CD14-positive monocyte (primary cell): Measurements from ENCODE around the gene COMP. TPM values are rescaled to one million over a fixed set of nuclear protein-coding genes. Genes with fewer than 3 reads are reported as not detected.

ENCODE experiments used
- DNase-seq, 3 donors: peaks; one replicate each; pipeline ENCODE4 v3.0.0-alpha.2; 2011 to 2022
- H2AFZ ChIP-seq: 2 replicates; pipeline ENCODE4 v1.6.0; 2012; ENCODE audit warnings: mild to moderate bottlenecking, low read depth, low read length, inconsistent platforms; ENCODE audit not compliant: insufficient read depth, poor library complexity, severe bottlenecking
- H3K27ac ChIP-seq, 2 donors: 1 replicate in 1 of 2; 2 replicates in 1 of 2; pipeline ENCODE4 v1.5.1; 2012 to 2013; ENCODE audit warnings: low read length in 2 of 2, control low read depth in 1 of 2, inconsistent platforms in 1 of 2, low read depth in 1 of 2, mild to moderate bottlenecking in 1 of 2
- H3K27me3 ChIP-seq, 2 donors: one replicate each; pipeline versions ENCODE4 v1.6.0 to v1.6.1; 2011 to 2013; ENCODE audit warnings: low read length in 2 of 2; ENCODE audit not compliant: control insufficient read depth in 2 of 2, insufficient read depth in 2 of 2
- H3K36me3 ChIP-seq, 2 donors: replicated peaks in 1 of 2; 1 replicate in 1 of 2; 2 replicates in 1 of 2; pipeline versions ENCODE4 v1.5.1 to v1.6.1; 2012 to 2013; ENCODE audit warnings: low read length in 2 of 2, control low read depth in 1 of 2, inconsistent platforms in 1 of 2, mild to moderate bottlenecking in 1 of 2; ENCODE audit not compliant: insufficient read depth in 2 of 2, control insufficient read depth in 1 of 2
- H3K4me1 ChIP-seq, 2 donors: 1 replicate in 1 of 2; 2 replicates in 1 of 2; pipeline versions ENCODE4 v1.5.1 to v1.6.1; 2012 to 2013; ENCODE audit warnings: low read length in 2 of 2, control low read depth in 1 of 2, inconsistent platforms in 1 of 2, mild to moderate bottlenecking in 1 of 2, moderate library complexity in 1 of 2; ENCODE audit not compliant: insufficient read depth in 2 of 2, control insufficient read depth in 1 of 2
- H3K4me2 ChIP-seq: replicated peaks from 2 replicates; pipeline ENCODE3; 2012; ENCODE audit warnings: low read length, moderate library complexity, mild to moderate bottlenecking; ENCODE audit not compliant: poor library complexity, severe bottlenecking; ENCODE audit errors: extremely low read depth
- H3K4me3 ChIP-seq, 3 experiments: fragments of 200-600 bp in 1 of 3; sonication (generic) in 1 of 3; replicated peaks in 1 of 3; 1 replicate in 2 of 3; 2 replicates in 1 of 3; pipeline ENCODE4 v1.5.1; 2011 to 2013; ENCODE audit warnings: low read length in 3 of 3, mild to moderate bottlenecking in 3 of 3, control low read depth in 2 of 3, low read depth in 2 of 3, inconsistent platforms in 1 of 3, moderate library complexity in 1 of 3
- H3K79me2 ChIP-seq: 2 replicates; pipeline ENCODE4 v1.6.0; 2012; ENCODE audit warnings: mild to moderate bottlenecking, control low read depth, inconsistent platforms, low read length, moderate library complexity; ENCODE audit not compliant: insufficient read depth
- H3K9ac ChIP-seq: 2 replicates; pipeline ENCODE4 v1.6.0; 2017; ENCODE audit warnings: low read length, mild to moderate bottlenecking; ENCODE audit not compliant: insufficient read depth, poor library complexity, severe bottlenecking
- H3K9me3 ChIP-seq, 2 donors: replicated peaks in 1 of 2; 1 replicate in 1 of 2; 2 replicates in 1 of 2; pipeline versions ENCODE4 v1.5.1 to v1.6.1; 2012 to 2013; ENCODE audit warnings: low read length in 2 of 2, control low read depth in 1 of 2; ENCODE audit not compliant: control insufficient read depth in 1 of 2, insufficient read depth in 1 of 2
- H4K20me1 ChIP-seq: 2 replicates; pipeline ENCODE4 v1.6.0; 2012; ENCODE audit warnings: mild to moderate bottlenecking, low read length, control low read depth, moderate library complexity; ENCODE audit not compliant: insufficient read depth
- H3K27ac Mint-ChIP-seq, 7 donors: one replicate each; pipeline ENCODE4 v1.8.0; 2020; ENCODE audit warnings: mild to moderate bottlenecking in 7 of 7, mixed read lengths in 7 of 7, moderate library complexity in 6 of 7, inconsistent platforms in 2 of 7
- H3K27me3 Mint-ChIP-seq, 3 donors: one replicate each; pipeline ENCODE4 v1.8.0; 2021 to 2022; ENCODE audit warnings: low read depth in 3 of 3, mild to moderate bottlenecking in 3 of 3, mixed read lengths in 3 of 3, moderate library complexity in 3 of 3, inconsistent platforms in 1 of 3
- H3K36me3 Mint-ChIP-seq, 2 donors: one replicate each; pipeline ENCODE4 v1.8.0; 2020; ENCODE audit warnings: mixed read lengths in 2 of 2, inconsistent platforms in 1 of 2, mild to moderate bottlenecking in 1 of 2
- H3K4me1 Mint-ChIP-seq: one replicate; pipeline ENCODE4 v1.8.0; 2020; ENCODE audit warnings: mild to moderate bottlenecking, mixed read lengths
- H3K4me3 Mint-ChIP-seq, 2 donors: one replicate each; pipeline ENCODE4 v1.8.0; 2020; ENCODE audit warnings: mild to moderate bottlenecking in 2 of 2, mixed read lengths in 2 of 2, moderate library complexity in 1 of 2
- H3K9me3 Mint-ChIP-seq, 7 donors: one replicate each; pipeline ENCODE4 v1.8.0; 2020 to 2022; ENCODE audit warnings: mixed read lengths in 7 of 7, mild to moderate bottlenecking in 6 of 7, moderate library complexity in 6 of 7, inconsistent platforms in 2 of 7
- CTCF ChIP-seq: fragments of 200-600 bp; IDR thresholded peaks from one replicate; pipeline ENCODE4 v1.8.0; 2022; ENCODE audit warnings: antibody characterized with exemption, mild to moderate bottlenecking
- WGBS: methylation state at CpG from one replicate; pipeline ENCODE4 v1.1.5; 2013; ENCODE audit warnings: missing lambda C conversion rate; ENCODE audit not compliant: insufficient coverage; 5-methylcytosine and 5-hydroxymethylcytosine counted together
- intact Hi-C, 2 donors: fragments of 100-400 bp; cut with micrococcal nuclease; formaldehyde crosslinking; loops; one replicate each; pipeline versions ENCODE4 v1.15.0 to v1.15.1; 2023
- polyA plus RNA-seq, 3 donors: library from polyadenylated mRNA; depleted of rRNA in 1 of 3; unstranded in 2 of 3; stranded (reverse) in 1 of 3; fragments of 300-500 nt in 2 of 3; fragments of >200 nt in 1 of 3; fragmentation: Illumina TruSeq in 2 of 3; gene quantifications; 1 replicate in 2 of 3; 2 replicates in 1 of 3; pipeline ENCODE4 v1.2.3, GENCODE V29; 2012 to 2021

COMP gene
- polyA plus RNA-seq, 3 donors = not detected

GRCh38 chr19:18774782-18775444, 16.2 kb downstream of the COMP start:
- peaks cover 9 to 16% (median 15%) of the 10 kb centered on the region in 3 donors for H3K27me3 Mint-ChIP-seq
- no peak for DNase-seq
- Histone ChIP-seq H3K79me2 (no peaks in the 10 kb centered on the region), H3K9me3 (no peaks in the 10 kb centered on the region), H3K27me3 (no peaks in the 10 kb centered on the region), H3K4me1 (no peaks in the 10 kb centered on the region), H3K27ac (no peak overlapping the region), H4K20me1 (peaks cover 5% of the 10 kb centered on the region), H3K4me2 (no peak overlapping the region), H3K36me3 (peaks cover 0 to 2% of the 10 kb centered on the region in 2 donors), H2AFZ (no peak overlapping the region), H3K4me3 (no peak overlapping the region), H3K9ac (no peak overlapping the region)
- H3K9me3 Mint-ChIP-seq = peaks cover 0 to 3% (median 0%) of the 10 kb centered on the region in 7 donors
- no peak overlapping the region for H3K4me3 Mint-ChIP-seq
- TF ChIP-seq CTCF = no peak
- 97% methylated on average over 29 of the region's 40 CpGs for WGBS
- H3K27ac Mint-ChIP-seq = no peak overlapping the region
- no peaks in the 10 kb centered on the region for H3K4me1 Mint-ChIP-seq
- peaks cover 0 to 12% of the 10 kb centered on the region in 2 donors for H3K36me3 Mint-ChIP-seq
- intact Hi-C loops = no loop called here

- TF ChIP-seq CTCF = no peak
- Histone ChIP-seq H3K27me3 (no peaks in the 10 kb centered on the region), H3K9me3 (no peaks in the 10 kb centered on the region), H4K20me1 (peaks cover 5% of the 10 kb centered on the region), H3K4me3 (no peak overlapping the region), H3K27ac (no peak overlapping the region), H3K79me2 (no peaks in the 10 kb centered on the region), H3K4me2 (no peak overlapping the region), H3K36me3 (peaks cover 2 to 3% of the 10 kb centered on the region in 2 donors), H2AFZ (no peak overlapping the region), H3K9ac (no peak overlapping the region), H3K4me1 (no peaks in the 10 kb centered on the region)
- Mint-ChIP-seq H3K9me3 (peaks cover 0 to 3% (median 0%) of the 10 kb centered on the region in 7 donors), H3K36me3 (peaks cover 0 to 12% of the 10 kb centered on the region in 2 donors), H3K27me3 (peaks cover 9 to 16% (median 15%) of the 10 kb centered on the region in 3 donors), H3K27ac (peak overlapping the region in 1 of 7 donors; percentile 3), H3K4me3 (no peak overlapping the region), H3K4me1 (no peaks in the 10 kb centered on the region)
- DNase-seq = no peak
- intact Hi-C loops = no loop called here
- WGBS = 93% methylated on average over 11 of the region's 11 CpGs
Observed at GRCh38 chr19:18774107-18774506, 17.0 kb downstream of the COMP start.
